Activated CD8-positive, alpha-beta T cell treated with anti-CD3 and anti-CD28 coated beads for 36 hours (primary cell): ENCODE measurements around the gene TNFSF11. TPM values are rescaled to one million over a fixed set of nuclear protein-coding genes. Genes with fewer than 3 reads are reported as not detected.

Experiments
- ATAC-seq: fragments of 200-7000 bp; cut with Tn5 transposase; one replicate; pipeline ENCODE4 v1.10.0; 2021; ENCODE audit warnings: mild to moderate bottlenecking, moderate library complexity
- CTCF ChIA-PET: fragments of 350-600 bp; sonication (Branson Sonifier 250); formaldehyde crosslinking; loops from one replicate; lab custom pipeline; 2021; ENCODE audit warnings: antibody characterized with exemption; lab: Charles Lee
- POLR2A ChIA-PET: fragments of 350-600 bp; sonication (Branson Sonifier 250); formaldehyde crosslinking; loops from one replicate; lab custom pipeline; 2021; ENCODE audit warnings: antibody characterized with exemption; lab: Charles Lee
- DNase-seq: peaks from one replicate; pipeline ENCODE4 v3.0.0-alpha.2; 2020
- H3K27ac Mint-ChIP-seq: one replicate; pipeline ENCODE4 v1.8.0; 2021; ENCODE audit warnings: mild to moderate bottlenecking, mixed read lengths
- H3K27me3 Mint-ChIP-seq: one replicate; pipeline ENCODE4 v1.8.0; 2021; ENCODE audit warnings: mixed read lengths
- H3K36me3 Mint-ChIP-seq: one replicate; pipeline ENCODE4 v1.8.0; 2021; ENCODE audit warnings: low read depth, mixed read lengths
- H3K4me1 Mint-ChIP-seq: one replicate; pipeline ENCODE4 v1.8.0; 2021; ENCODE audit warnings: low read depth, mixed read lengths
- H3K4me3 Mint-ChIP-seq: one replicate; pipeline ENCODE4 v1.8.0; 2021; ENCODE audit warnings: mild to moderate bottlenecking, moderate library complexity, mixed read lengths
- H3K9me3 Mint-ChIP-seq: one replicate; pipeline ENCODE4 v1.8.0; 2021; ENCODE audit warnings: mixed read lengths
- CTCF ChIP-seq: fragments of 200-600 bp; IDR thresholded peaks from one replicate; pipeline ENCODE4 v1.8.0; 2022; ENCODE audit warnings: antibody characterized with exemption, mild to moderate bottlenecking
- intact Hi-C: fragments of 100-400 bp; cut with micrococcal nuclease; formaldehyde crosslinking; loops from one replicate; pipeline ENCODE4 v1.10.0; 2022
- total RNA-seq, 2 experiments: library from RNA; stranded (reverse); gene quantifications; one replicate each; pipeline ENCODE4 v1.2.3, GENCODE V29; 2021

The TNFSF11 gene
- total RNA-seq, 2 experiments from 2014 or later, result 1.9 TPM

- DNase-seq (no peak), ATAC-seq (no peak)
- no peaks in the 10 kb centered on the region for H3K4me1 Mint-ChIP-seq
- ChIA-PET CTCF (no interaction called here), POLR2A (no interaction called here)
- no peak overlapping the region for H3K27ac Mint-ChIP-seq
- H3K9me3 Mint-ChIP-seq, result no peaks in the 10 kb centered on the region
- no peak overlapping the region for H3K4me3 Mint-ChIP-seq
- no peaks in the 10 kb centered on the region for H3K36me3 Mint-ChIP-seq
- TF ChIP-seq CTCF, result no peak
- intact Hi-C loops, result no loop called here
- peaks cover 39% of the 10 kb centered on the region for H3K27me3 Mint-ChIP-seq
These were observed 76.6 kb downstream of the TNFSF11 start for GRCh38 chr13:42650506-42650905.

DNA sequence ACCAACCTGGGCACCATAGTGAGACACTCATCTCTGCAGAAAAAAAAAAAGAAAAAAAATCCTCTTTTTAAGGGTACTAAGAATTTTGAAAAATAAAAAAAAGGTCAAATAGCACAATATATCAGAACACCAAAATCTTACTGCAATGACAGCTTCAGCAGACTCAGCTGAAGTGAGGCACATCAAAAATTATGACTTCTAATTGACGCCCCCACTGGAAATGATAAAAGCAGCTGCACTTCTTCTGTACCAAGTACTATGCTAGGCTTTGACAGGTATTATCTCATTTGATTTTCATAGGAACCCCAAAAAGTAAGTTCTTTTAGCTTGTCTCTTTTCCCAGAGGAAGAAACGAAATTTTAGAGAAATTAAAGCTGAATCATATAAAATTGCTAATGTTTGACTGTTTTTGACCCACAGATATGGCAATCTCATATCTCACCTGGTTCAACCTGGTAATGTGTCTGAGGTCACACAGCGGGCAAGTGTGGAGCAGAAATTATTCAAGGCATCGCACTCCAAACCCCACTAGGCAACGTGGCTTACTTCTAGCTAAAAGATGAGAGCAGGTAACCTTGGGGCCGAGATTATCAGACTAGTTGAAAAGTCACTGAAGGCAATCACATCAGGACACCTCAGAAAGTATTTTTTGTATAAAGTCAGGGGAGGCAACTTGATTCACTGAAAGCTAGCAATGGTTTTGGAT is 78.1 kb downstream of the TNFSF11 start:
- ChIA-PET POLR2A (no interaction called here), CTCF (no interaction called here)
- ATAC-seq, result no peak
- DNase-seq, result no peak
- no peak for TF ChIP-seq CTCF
- H3K27ac Mint-ChIP-seq, result no peak overlapping the region
- H3K9me3 Mint-ChIP-seq, result no peaks in the 10 kb centered on the region
- H3K36me3 Mint-ChIP-seq, result no peaks in the 10 kb centered on the region
- H3K27me3 Mint-ChIP-seq, result peaks cover 37% of the 10 kb centered on the region
- no peak overlapping the region for H3K4me3 Mint-ChIP-seq
- intact Hi-C loops, result no loop called here
- no peaks in the 10 kb centered on the region for H3K4me1 Mint-ChIP-seq

DNA sequence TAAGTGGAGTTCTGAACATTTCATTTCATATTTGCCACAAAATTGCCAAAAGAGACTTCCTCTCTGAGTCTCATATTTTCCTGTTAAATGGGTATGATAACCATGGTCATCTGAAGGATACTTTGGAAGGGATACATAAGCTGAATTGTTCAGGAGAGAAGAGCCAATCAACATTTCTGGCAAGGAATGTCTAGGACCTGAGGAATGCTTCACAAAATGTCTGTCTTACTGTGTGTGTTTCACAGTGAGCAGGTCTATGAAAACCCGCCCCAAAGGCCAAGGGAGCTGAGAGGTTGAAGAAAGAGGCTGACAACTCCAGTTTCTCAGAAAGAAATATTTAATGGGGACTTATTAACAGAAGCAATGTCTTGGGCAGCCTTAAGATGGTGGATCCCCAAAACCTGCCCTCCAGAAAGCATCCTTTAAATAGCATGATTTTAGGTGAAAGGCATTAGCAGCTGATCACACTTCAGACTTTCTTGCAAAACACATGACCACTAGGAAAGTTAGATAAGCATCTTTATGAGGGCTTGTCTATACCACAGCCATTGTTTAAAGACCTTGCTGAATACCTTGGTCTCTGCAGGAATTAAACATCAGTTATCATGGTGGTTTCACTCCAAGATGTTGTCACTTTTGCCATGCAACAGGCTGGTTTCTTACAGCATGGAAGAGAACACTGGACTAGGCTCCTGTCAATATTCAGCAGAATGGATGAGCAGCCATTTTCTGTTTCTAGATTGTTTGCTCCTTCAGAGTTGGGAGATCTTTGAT is 78.9 kb downstream of the TNFSF11 start:
- H3K27me3 Mint-ChIP-seq, result peaks cover 39% of the 10 kb centered on the region
- DNase-seq (no peak), ATAC-seq (no peak)
- H3K9me3 Mint-ChIP-seq, result no peaks in the 10 kb centered on the region
- TF ChIP-seq CTCF, result no peak
- no peak overlapping the region for H3K27ac Mint-ChIP-seq
- H3K4me1 Mint-ChIP-seq, result no peaks in the 10 kb centered on the region
- POLR2A ChIA-PET, result no interaction called here
- CTCF ChIA-PET, result interaction anchor here (1.1 kb wide), 1 partner anchor 57 kb away, joined by 4 read pairs; no protein-coding TSS in a partner anchor
- no peaks in the 10 kb centered on the region for H3K36me3 Mint-ChIP-seq
- H3K4me3 Mint-ChIP-seq, result no peak overlapping the region
- intact Hi-C loops, result no loop called here

DNA sequence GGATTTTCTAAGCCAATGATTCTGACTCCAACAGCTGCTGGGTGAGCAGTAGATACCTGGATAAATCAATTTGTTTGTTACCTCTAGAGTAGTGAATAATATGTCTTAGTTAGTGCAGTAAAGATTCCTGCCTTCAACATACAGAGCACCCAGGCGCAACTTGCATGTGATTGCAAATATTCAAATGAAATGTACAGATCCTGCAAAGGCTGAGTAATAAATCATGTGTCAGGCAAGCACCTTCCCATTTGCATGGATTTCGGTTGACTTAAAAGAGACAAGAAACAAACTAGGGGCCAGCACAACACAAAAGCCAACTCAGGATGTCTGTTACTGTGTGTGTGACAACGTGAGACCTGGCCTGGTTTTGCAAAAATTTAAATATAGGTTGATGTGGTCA is 79.7 kb downstream of the TNFSF11 start:
- CTCF ChIA-PET, result interaction anchor here (1.1 kb wide), 1 partner anchor 58 kb away, joined by 4 read pairs; no protein-coding TSS in a partner anchor
- POLR2A ChIA-PET, result no interaction called here
- intact Hi-C loops, result no loop called here
- H3K36me3 Mint-ChIP-seq, result no peaks in the 10 kb centered on the region
- peaks cover 36% of the 10 kb centered on the region for H3K27me3 Mint-ChIP-seq
- DNase-seq, result no peak
- TF ChIP-seq CTCF, result no peak
- H3K4me1 Mint-ChIP-seq, result no peaks in the 10 kb centered on the region
- no peak overlapping the region for H3K4me3 Mint-ChIP-seq
- no peak overlapping the region for H3K27ac Mint-ChIP-seq
- no peak for ATAC-seq
- no peaks in the 10 kb centered on the region for H3K9me3 Mint-ChIP-seq

DNA sequence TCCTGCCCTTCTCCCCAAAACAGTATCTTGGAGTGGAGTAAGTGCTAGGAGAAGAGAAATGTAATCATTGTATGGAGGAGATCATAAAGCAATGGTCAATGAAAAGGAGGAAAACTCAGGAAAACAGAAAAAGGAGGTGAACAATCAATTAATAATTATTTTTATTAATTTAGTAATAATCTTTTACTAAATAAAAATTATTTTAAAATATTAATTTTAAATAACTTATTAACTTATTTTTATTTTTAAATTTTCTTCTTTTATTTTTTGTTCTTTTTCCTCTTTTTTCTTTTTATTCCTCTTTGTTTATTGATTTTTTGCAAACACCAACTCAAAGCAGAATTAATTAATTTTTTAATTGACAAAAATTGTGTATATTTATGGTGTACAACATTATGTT is 80.3 kb downstream of the TNFSF11 start:
- intact Hi-C loops, result no loop called here
- ChIA-PET POLR2A (no interaction called here), CTCF (no interaction called here)
- TF ChIP-seq CTCF, result no peak
- Mint-ChIP-seq H3K9me3 (no peaks in the 10 kb centered on the region), H3K4me1 (no peaks in the 10 kb centered on the region), H3K36me3 (no peaks in the 10 kb centered on the region), H3K27ac (no peak overlapping the region), H3K4me3 (no peak overlapping the region), H3K27me3 (peaks cover 35% of the 10 kb centered on the region)
- DNase-seq, result no peak
- ATAC-seq, result no peak
